Stimulated activated CD4-positive, alpha-beta T cell treated with anti-CD3 and anti-CD28 coated beads, Interleukin-15, amount 100 ng/mL, for 1 hour (primary cell): ENCODE results near the gene TIE1.

Experiments used
- DNase-seq, 2 donors: peaks; one replicate each; pipeline ENCODE4 v3.0.0-alpha.2; 2020; ENCODE audit warnings: low read depth in 1 of 2, low spot score in 1 of 2

Gene TIE1

GRCh38 chr1:43292679-43293078 lies 8.1 kb upstream of the TIE1 start:
- DNase-seq: no peak

- DNase-seq: no peak
Measured at GRCh38 chr1:43293176-43293575, 7.6 kb upstream of the TIE1 start.

- DNase-seq: no peak
Measured at GRCh38 chr1:43293896-43294760, 6.7 kb upstream of the TIE1 start.

- DNase-seq: no peak
Measured at GRCh38 chr1:43294761-43295160, 6.0 kb upstream of the TIE1 start.

- no peak for DNase-seq
Measured at GRCh38 chr1:43296207-43296606, 4.6 kb upstream of the TIE1 start.

GRCh38 chr1:43298055-43298454 lies 2.7 kb upstream of the TIE1 start:
- no peak for DNase-seq

- DNase-seq: no peak
Measured at GRCh38 chr1:43299101-43299500, 1.7 kb upstream of the TIE1 start.

- no peak for DNase-seq
Measured at GRCh38 chr1:43302201-43302600, 1.4 kb downstream of the TIE1 start.

GRCh38 chr1:43302721-43303470 lies 2.1 kb downstream of the TIE1 start:
- no peak for DNase-seq

- DNase-seq: no peak
Measured at GRCh38 chr1:43303471-43304313, 2.9 kb downstream of the TIE1 start.

GRCh38 chr1:43304314-43304681 lies 3.5 kb downstream of the TIE1 start:
- no peak for DNase-seq

GRCh38 chr1:43304771-43305300 lies 4.1 kb downstream of the TIE1 start:
- no peak for DNase-seq

- no peak for DNase-seq
Measured at GRCh38 chr1:43305461-43305860, 4.7 kb downstream of the TIE1 start.

- no peak for DNase-seq
Measured at GRCh38 chr1:43305926-43306687, 5.3 kb downstream of the TIE1 start.

GRCh38 chr1:43306688-43307457 lies 6.1 kb downstream of the TIE1 start:
- DNase-seq: no peak

- DNase-seq: no peak
Measured at GRCh38 chr1:43307458-43308158, 6.8 kb downstream of the TIE1 start.

GRCh38 chr1:43308635-43309404 lies 8.0 kb downstream of the TIE1 start:
- DNase-seq: no peak

GRCh38 chr1:43309405-43310025 lies 8.7 kb downstream of the TIE1 start:
- DNase-seq: no peak
